ENCODE data around the gene NXPH4. TPM values are rescaled to one million over a fixed set of nuclear protein-coding genes. Genes with fewer than 3 reads are reported as not detected.
A peak's percentile ranks its signal among the peaks of the same experiment; 100 is the strongest.

NXPH4 gene
- total RNA-seq, 1 donor from 2014 or later: not detected

DNA sequence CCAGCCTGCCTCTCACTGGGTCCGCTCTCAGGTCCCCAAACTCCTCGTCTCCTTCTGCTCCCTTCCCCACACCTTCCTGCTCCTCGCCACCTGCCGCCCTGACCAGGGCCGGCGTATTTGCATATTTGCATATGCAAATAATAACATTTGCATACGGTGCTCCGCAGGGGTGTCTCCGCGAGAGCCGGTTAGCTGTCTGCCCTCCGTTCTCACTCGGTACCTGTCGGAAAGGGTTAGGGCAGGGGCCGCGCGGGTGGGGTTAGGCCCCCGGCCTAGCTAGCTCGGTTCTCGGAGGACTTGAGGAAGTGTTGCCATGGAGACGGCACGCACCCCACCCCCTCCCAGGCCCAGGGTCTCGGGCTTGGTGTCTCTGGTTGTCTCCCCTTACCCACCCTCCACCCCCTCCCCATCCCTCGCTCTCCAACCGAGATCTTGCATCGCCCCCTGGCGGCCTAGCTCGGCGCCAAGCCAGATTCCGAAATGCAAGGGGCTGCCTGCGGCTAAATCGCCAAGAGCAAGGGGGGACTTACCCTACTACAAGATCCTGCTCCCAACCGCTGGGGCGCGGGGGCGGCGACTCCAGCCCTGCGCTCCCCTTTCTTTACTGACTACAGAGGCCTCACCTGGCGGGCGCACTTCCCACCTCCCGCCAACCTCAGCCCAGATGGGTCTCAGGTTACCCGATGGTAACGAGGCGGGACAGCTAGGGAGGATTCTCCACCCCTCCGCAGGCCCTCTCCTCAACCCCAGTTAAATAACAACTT lies 26.3 kb downstream of the NXPH4 start:
- H3K4me1 ChIP-seq: peaks cover 37% of the 10 kb centered on the region
- H3K9ac ChIP-seq: no peak overlapping the region
- no peak overlapping the region for H3K27ac ChIP-seq
- no peak for TF ChIP-seq EZH2phosphoT487 (IDR thresholded peaks at IDR 0.05)
- no peak for TF ChIP-seq EZH2 (IDR thresholded peaks at IDR 0.05)
- TF ChIP-seq, protein P1, sequence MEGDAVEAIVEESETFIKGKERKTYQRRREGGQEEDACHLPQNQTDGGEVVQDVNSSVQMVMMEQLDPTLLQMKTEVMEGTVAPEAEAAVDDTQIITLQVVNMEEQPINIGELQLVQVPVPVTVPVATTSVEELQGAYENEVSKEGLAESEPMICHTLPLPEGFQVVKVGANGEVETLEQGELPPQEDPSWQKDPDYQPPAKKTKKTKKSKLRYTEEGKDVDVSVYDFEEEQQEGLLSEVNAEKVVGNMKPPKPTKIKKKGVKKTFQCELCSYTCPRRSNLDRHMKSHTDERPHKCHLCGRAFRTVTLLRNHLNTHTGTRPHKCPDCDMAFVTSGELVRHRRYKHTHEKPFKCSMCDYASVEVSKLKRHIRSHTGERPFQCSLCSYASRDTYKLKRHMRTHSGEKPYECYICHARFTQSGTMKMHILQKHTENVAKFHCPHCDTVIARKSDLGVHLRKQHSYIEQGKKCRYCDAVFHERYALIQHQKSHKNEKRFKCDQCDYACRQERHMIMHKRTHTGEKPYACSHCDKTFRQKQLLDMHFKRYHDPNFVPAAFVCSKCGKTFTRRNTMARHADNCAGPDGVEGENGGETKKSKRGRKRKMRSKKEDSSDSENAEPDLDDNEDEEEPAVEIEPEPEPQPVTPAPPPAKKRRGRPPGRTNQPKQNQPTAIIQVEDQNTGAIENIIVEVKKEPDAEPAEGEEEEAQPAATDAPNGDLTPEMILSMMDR (IDR thresholded peaks at IDR 0.05): peak; percentile 85
- no peaks in the 10 kb centered on the region for H3K36me3 ChIP-seq
- peaks cover 67% of the 10 kb centered on the region for H3F3A ChIP-seq (ENCODE audit: low read depth)
- H3K27me3 ChIP-seq: peaks cover 65% of the 10 kb centered on the region
- peak overlapping the region; percentile 60 for H3K4me3 ChIP-seq
- H3K4me2 ChIP-seq: peak overlapping the region; percentile 91
- H3K9me3 ChIP-seq (ENCODE audit: low read depth): no peaks in the 10 kb centered on the region
- peaks cover 26% of the 10 kb centered on the region for H4K20me1 ChIP-seq (ENCODE audit: low read depth)
- peaks cover 42% of the 10 kb centered on the region for H3K4me1 Mint-ChIP-seq
- no peaks in the 10 kb centered on the region for H3K36me3 Mint-ChIP-seq
- H2AFZ ChIP-seq (replicated peaks): peak overlapping the region; percentile 58
- H3K27ac Mint-ChIP-seq: no peak overlapping the region
- peak; percentile 93 for DNase-seq (ENCODE audit: low spot score)
- peaks cover 58% of the 10 kb centered on the region for H3K27me3 Mint-ChIP-seq (ENCODE audit: insufficient read depth, low read depth)
- H3K79me2 ChIP-seq (ENCODE audit: low read depth): no peaks in the 10 kb centered on the region
- peaks cover under 1% of the 10 kb centered on the region for H3K9me3 Mint-ChIP-seq
- H3K4me3 Mint-ChIP-seq: peak overlapping the region; percentile 87

DNA sequence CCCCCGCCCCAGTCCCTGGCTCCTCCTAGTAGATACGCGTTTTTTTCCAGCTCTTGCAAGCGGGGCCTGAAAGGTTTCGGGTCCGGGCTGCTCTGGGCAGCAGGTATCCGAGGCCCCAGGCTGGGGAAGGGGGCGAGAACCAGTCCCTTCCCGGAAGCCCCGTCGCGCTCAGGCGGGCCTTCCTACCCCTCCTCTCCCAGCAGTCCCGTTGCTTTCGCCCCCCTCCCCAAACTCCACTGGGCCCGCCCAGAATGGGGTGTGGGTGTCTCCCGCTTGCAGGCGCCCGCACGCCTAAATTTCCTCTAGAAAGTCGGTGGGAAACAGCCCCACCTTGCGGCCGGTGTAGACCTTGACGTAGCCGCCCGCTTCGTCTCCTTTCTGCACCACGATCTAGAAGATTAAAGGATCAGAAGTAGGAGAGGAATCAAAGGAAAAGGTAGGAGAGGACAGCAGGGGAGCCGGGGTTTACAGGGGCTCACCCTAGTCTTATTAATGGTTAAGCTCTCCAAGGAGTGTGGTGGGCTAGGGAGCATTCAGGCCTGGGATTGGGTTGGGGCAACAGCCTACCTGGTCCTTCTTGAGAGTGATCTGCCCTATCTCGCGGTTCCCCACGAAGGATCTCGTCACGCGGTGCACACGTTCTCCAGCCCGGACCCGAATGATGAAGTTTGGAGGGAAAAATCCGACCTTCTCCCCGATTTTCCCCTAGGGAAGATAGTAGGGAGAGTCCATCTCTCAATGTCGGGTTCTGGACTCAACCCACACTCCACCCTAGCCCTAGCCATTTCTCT lies 27.1 kb downstream of the NXPH4 start:
- peak overlapping the region; percentile 87 for H3K4me3 Mint-ChIP-seq
- peaks cover 40% of the 10 kb centered on the region for H3K4me1 Mint-ChIP-seq
- Histone ChIP-seq H3K4me3 (peak overlapping the region; percentile 60), H3K4me2 (peak overlapping the region; percentile 91), H3K9ac (no peak overlapping the region), H3K79me2 (ENCODE audit: low read depth) (no peaks in the 10 kb centered on the region), H4K20me1 (ENCODE audit: low read depth) (peaks cover 25% of the 10 kb centered on the region), H3K27me3 (peaks cover 57% of the 10 kb centered on the region), H3K27ac (no peak overlapping the region), H3K9me3 (ENCODE audit: low read depth) (no peaks in the 10 kb centered on the region), H3F3A (ENCODE audit: low read depth) (peaks cover 58% of the 10 kb centered on the region), H3K36me3 (no peaks in the 10 kb centered on the region), H3K4me1 (peaks cover 28% of the 10 kb centered on the region), H2AFZ (replicated peaks) (peak overlapping the region; percentile 58)
- peaks cover 53% of the 10 kb centered on the region for H3K27me3 Mint-ChIP-seq (ENCODE audit: insufficient read depth, low read depth)
- no peaks in the 10 kb centered on the region for H3K36me3 Mint-ChIP-seq
- H3K27ac Mint-ChIP-seq: peak overlapping the region; percentile 76
- TF ChIP-seq EZH2 (IDR thresholded peaks at IDR 0.05) (no peak), EZH2phosphoT487 (IDR thresholded peaks at IDR 0.05) (no peak)
- TF ChIP-seq, protein P1 (IDR thresholded peaks at IDR 0.05): peak; percentile 85
- DNase-seq (ENCODE audit: low spot score): peak; percentile 95
- H3K9me3 Mint-ChIP-seq: peaks cover 2% of the 10 kb centered on the region

DNA sequence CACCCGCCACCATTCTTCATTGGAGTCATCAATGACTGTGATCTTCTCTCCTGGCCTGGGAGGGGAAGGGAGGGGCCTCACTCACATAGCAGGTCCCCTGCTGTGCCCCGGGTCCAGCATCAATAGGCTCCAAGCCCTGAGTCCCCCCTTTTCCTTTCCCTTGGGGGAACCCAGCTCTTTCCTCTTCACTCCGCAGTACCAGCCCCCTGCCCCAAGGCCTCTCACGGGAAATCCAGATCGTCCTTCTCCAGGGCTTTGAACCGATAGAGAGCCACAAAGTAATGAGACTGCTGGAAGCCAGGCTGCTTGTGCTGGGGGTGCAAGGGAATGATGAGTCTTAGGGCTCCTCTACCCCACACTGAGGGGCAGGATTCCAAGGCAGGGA lies 27.7 kb downstream of the NXPH4 start:
- H3K4me2 ChIP-seq: no peak overlapping the region
- H3K4me3 ChIP-seq: no peak overlapping the region
- H3K9ac ChIP-seq: no peak overlapping the region
- TF ChIP-seq EZH2 (IDR thresholded peaks at IDR 0.05) (no peak), EZH2phosphoT487 (IDR thresholded peaks at IDR 0.05) (no peak)
- TF ChIP-seq, protein P1 (IDR thresholded peaks at IDR 0.05): no peak
- H3K4me1 Mint-ChIP-seq: peaks cover 37% of the 10 kb centered on the region
- no peaks in the 10 kb centered on the region for H3K36me3 Mint-ChIP-seq
- H3K27ac Mint-ChIP-seq: no peak overlapping the region
- H4K20me1 ChIP-seq (ENCODE audit: low read depth): peaks cover 25% of the 10 kb centered on the region
- H3K4me1 ChIP-seq: peaks cover 25% of the 10 kb centered on the region
- peaks cover 54% of the 10 kb centered on the region for H3F3A ChIP-seq (ENCODE audit: low read depth)
- H2AFZ ChIP-seq (replicated peaks): no peak overlapping the region
- no peak overlapping the region for H3K27ac ChIP-seq
- H3K27me3 ChIP-seq: peaks cover 51% of the 10 kb centered on the region
- DNase-seq (ENCODE audit: low spot score): no peak
- H3K27me3 Mint-ChIP-seq (ENCODE audit: insufficient read depth, low read depth): peaks cover 48% of the 10 kb centered on the region
- H3K36me3 ChIP-seq: no peaks in the 10 kb centered on the region
- H3K79me2 ChIP-seq (ENCODE audit: low read depth): no peaks in the 10 kb centered on the region
- H3K4me3 Mint-ChIP-seq: peak overlapping the region; percentile 87
- peaks cover 2% of the 10 kb centered on the region for H3K9me3 Mint-ChIP-seq
- H3K9me3 ChIP-seq (ENCODE audit: low read depth): no peaks in the 10 kb centered on the region

Measured in neural progenitor cell (in vitro differentiated cells).